ENCODE measurements around the gene TPX2. TPM values are rescaled to one million over a fixed set of nuclear protein-coding genes. Genes with fewer than 3 reads are reported as not detected.

Gene TPX2
- total RNA-seq, 2 donors from 2014 or later, result 21.8 to 74.5 TPM

GRCh38 chr20:31815408-31816188 is 76.5 kb downstream of the TPX2 start:
- Histone ChIP-seq H3K27me3 (no peaks in the 10 kb centered on the region), H3K27ac (no peak overlapping the region), H3K9me3 (no peaks in the 10 kb centered on the region), H3K4me3 (no peak overlapping the region), H3K4me1 (no peaks in the 10 kb centered on the region), H3K36me3 (no peaks in the 10 kb centered on the region), H3K9ac (ENCODE audit: low read depth in 2 of 2, low read length in 2 of 2) (no peak overlapping the region)
- no peak for DNase-seq
- intact Hi-C loops (cut with DNase I), result no loop called here
- TF ChIP-seq, protein P1, sequence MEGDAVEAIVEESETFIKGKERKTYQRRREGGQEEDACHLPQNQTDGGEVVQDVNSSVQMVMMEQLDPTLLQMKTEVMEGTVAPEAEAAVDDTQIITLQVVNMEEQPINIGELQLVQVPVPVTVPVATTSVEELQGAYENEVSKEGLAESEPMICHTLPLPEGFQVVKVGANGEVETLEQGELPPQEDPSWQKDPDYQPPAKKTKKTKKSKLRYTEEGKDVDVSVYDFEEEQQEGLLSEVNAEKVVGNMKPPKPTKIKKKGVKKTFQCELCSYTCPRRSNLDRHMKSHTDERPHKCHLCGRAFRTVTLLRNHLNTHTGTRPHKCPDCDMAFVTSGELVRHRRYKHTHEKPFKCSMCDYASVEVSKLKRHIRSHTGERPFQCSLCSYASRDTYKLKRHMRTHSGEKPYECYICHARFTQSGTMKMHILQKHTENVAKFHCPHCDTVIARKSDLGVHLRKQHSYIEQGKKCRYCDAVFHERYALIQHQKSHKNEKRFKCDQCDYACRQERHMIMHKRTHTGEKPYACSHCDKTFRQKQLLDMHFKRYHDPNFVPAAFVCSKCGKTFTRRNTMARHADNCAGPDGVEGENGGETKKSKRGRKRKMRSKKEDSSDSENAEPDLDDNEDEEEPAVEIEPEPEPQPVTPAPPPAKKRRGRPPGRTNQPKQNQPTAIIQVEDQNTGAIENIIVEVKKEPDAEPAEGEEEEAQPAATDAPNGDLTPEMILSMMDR (IDR thresholded peaks at IDR 0.05), result no peak

DNA sequence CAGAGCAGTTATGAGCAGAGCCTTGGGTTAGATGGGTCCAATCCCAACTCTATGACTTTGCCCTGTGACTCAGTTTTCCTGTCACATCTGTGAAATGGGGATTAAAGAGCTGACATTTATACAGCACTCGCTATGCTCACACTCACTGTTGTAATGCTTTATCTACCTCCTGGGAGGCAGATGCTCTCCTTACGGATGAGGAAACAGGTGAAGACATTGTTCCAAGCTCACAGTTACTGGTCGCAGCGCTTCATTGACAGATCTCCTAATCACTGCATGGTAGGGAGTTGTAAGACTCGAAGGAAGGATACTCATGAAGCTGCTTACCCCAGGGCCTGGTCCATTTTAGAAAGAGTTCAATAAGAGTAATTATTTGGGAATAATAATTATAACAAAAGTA is 77.1 kb downstream of the TPX2 start:
- TF ChIP-seq, protein P1 (IDR thresholded peaks at IDR 0.05), result no peak
- Histone ChIP-seq H3K36me3 (no peaks in the 10 kb centered on the region), H3K9ac (ENCODE audit: low read depth in 2 of 2, low read length in 2 of 2) (no peak overlapping the region), H3K9me3 (no peaks in the 10 kb centered on the region), H3K27ac (no peak overlapping the region), H3K4me3 (no peak overlapping the region), H3K27me3 (no peaks in the 10 kb centered on the region), H3K4me1 (no peaks in the 10 kb centered on the region)
- DNase-seq, result no peak
- intact Hi-C loops (cut with DNase I), result no loop called here

GRCh38 chr20:31817461-31817860 is 78.4 kb downstream of the TPX2 start:
- intact Hi-C loops (cut with DNase I), result no loop called here
- Histone ChIP-seq H3K27ac (no peak overlapping the region), H3K9me3 (no peaks in the 10 kb centered on the region), H3K4me1 (no peaks in the 10 kb centered on the region), H3K27me3 (no peaks in the 10 kb centered on the region), H3K36me3 (no peaks in the 10 kb centered on the region), H3K4me3 (no peak overlapping the region), H3K9ac (ENCODE audit: low read depth in 2 of 2, low read length in 2 of 2) (no peak overlapping the region)
- no peak for DNase-seq
- TF ChIP-seq, protein P1 (IDR thresholded peaks at IDR 0.05), result no peak

- H3K27ac ChIP-seq, result no peak overlapping the region
- H3K9me3 ChIP-seq, result no peaks in the 10 kb centered on the region
- no peak for DNase-seq
- no peak overlapping the region for H3K4me3 ChIP-seq
- H3K4me1 ChIP-seq, result no peaks in the 10 kb centered on the region
- H3K27me3 ChIP-seq, result no peaks in the 10 kb centered on the region
- TF ChIP-seq, protein P1 (IDR thresholded peaks at IDR 0.05), result no peak
- H3K36me3 ChIP-seq, result no peaks in the 10 kb centered on the region
- no peak overlapping the region for H3K9ac ChIP-seq (ENCODE audit: low read depth in 2 of 2, low read length in 2 of 2)
- intact Hi-C loops (cut with DNase I), result no loop called here
These were observed 79.4 kb downstream of the TPX2 start for GRCh38 chr20:31818376-31818908.

- Histone ChIP-seq H3K36me3 (no peaks in the 10 kb centered on the region), H3K9ac (ENCODE audit: low read depth in 2 of 2, low read length in 2 of 2) (no peak within 1 kb of the TSS), H3K27me3 (no peaks in the 10 kb centered on the region), H3K4me3 (no peak within 1 kb of the TSS), H3K27ac (no peak within 1 kb of the TSS), H3K9me3 (no peaks in the 10 kb centered on the region), H3K4me1 (no peaks in the 10 kb centered on the region)
- intact Hi-C loops (cut with DNase I), result no loop called here
- DNase-seq, result no peak
- TF ChIP-seq, protein P1 (IDR thresholded peaks at IDR 0.05), result no peak
These were observed 80.1 kb downstream of the TPX2 start, which contains the start of gene MYLK2 for GRCh38 chr20:31819083-31819784. MYLK2 (plus strand) TSS chr20:31819356; CDS start chr20:31819581, 225 bp downstream.

All from colonic mucosa (tissue), 4 donors.